ENCODE results near the gene LYRM7.

The LYRM7 gene

DNA sequence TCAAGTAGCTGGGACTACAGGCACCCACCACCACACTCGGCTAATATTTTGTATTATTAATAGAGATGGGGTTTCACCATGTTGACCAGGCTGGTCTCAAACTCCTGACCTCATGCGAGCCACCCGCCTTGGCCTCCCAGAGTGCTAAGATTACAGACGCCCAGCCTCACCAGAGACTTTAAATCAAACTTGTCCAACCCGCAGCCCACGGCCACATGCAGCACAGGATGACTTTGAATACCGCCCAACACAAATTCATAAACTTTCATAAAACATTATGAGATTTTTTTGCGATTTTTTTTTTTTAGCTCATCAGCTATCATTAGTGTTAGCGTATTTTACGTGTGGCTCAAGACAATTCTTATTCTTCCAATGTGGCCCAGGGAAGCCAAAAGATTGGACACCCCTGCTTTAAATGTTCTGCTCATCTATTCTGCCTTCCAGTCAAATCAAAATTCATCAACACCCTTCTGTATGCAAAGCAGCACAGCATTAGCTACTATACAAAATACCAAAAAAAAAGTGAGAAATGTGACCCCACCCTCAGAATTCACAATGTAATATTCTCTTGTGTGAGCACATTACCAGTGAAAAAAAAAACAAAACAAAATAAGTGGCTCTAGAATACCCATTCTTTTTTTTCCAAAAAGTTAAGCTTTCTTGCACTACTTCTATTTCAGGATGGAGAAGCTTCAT is 50.4 kb downstream of the LYRM7 start:
- no peak for TF ChIP-seq CTCF (IDR thresholded peaks at IDR 0.05; ENCODE audit: control extremely low read depth, extremely low read depth, low read depth, missing control alignments)
- POLR2A ChIA-PET: interaction anchor here (0.5 to 1.8 kb wide), 4 partner anchors 9 to 855 kb away, joined by 4 to 7 read pairs (median 5); no protein-coding TSS in a partner anchor
- CTCF ChIA-PET: interaction anchor here (0.9 to 2.5 kb wide), 7 partner anchors 12 to 161 kb away, joined by 3 to 9 read pairs (median 3); no protein-coding TSS in a partner anchor
- no peak for DNase-seq (ENCODE audit: extremely low spot score)

GRCh38 chr5:131221888-131222287 is 51.1 kb downstream of the LYRM7 start:
- ChIA-PET POLR2A (interaction anchor here (1.6 to 1.8 kb wide), 2 partner anchors 10 to 12 kb away, joined by 5 read pairs; no protein-coding TSS in a partner anchor), CTCF (interaction anchor here (1.0 to 2.5 kb wide), 5 partner anchors 13 to 160 kb away, joined by 3 to 9 read pairs (median 8); no protein-coding TSS in a partner anchor)
- no peak for DNase-seq (ENCODE audit: extremely low spot score)
- TF ChIP-seq CTCF (IDR thresholded peaks at IDR 0.05; ENCODE audit: control extremely low read depth, extremely low read depth, low read depth, missing control alignments): no peak

GRCh38 chr5:131222731-131223130 is 52.0 kb downstream of the LYRM7 start:
- no peak for DNase-seq (ENCODE audit: extremely low spot score)
- no peak for TF ChIP-seq CTCF (IDR thresholded peaks at IDR 0.05; ENCODE audit: control extremely low read depth, extremely low read depth, low read depth, missing control alignments)
- CTCF ChIA-PET: interaction anchor here (1.0 to 3.6 kb wide), 7 partner anchors 8 to 159 kb away, joined by 3 to 19 read pairs (median 3); no protein-coding TSS in a partner anchor
- POLR2A ChIA-PET: interaction anchor here (1.8 kb wide), 1 partner anchor 11 kb away, joined by 5 read pairs; no protein-coding TSS in a partner anchor

GRCh38 chr5:131223751-131224386 is 53.1 kb downstream of the LYRM7 start:
- DNase-seq (ENCODE audit: extremely low spot score): no peak
- POLR2A ChIA-PET: interaction anchor here (1.0 kb wide), 1 partner anchor 40 kb away, joined by 4 read pairs; the partner anchor contains the start of gene CDC42SE2
- no peak for TF ChIP-seq CTCF (IDR thresholded peaks at IDR 0.05; ENCODE audit: control extremely low read depth, extremely low read depth, low read depth, missing control alignments)
- CTCF ChIA-PET: interaction anchor here (1.0 to 3.6 kb wide), 5 partner anchors 9 to 158 kb away, joined by 3 to 19 read pairs (median 8); no protein-coding TSS in a partner anchor

GRCh38 chr5:131224387-131225201 is 53.9 kb downstream of the LYRM7 start:
- peak; percentile 61 for DNase-seq (ENCODE audit: extremely low spot score)
- POLR2A ChIA-PET: interaction anchor here (1.0 kb wide), 1 partner anchor 39 kb away, joined by 4 read pairs; the partner anchor contains the start of gene CDC42SE2

More at GRCh38 chr5:131224387-131225201, 53.9 kb downstream of the LYRM7 start:
- CTCF ChIA-PET: interaction anchor here (0.7 to 3.6 kb wide), 6 partner anchors 10 to 157 kb away, joined by 3 to 19 read pairs (median 3); no protein-coding TSS in a partner anchor
- TF ChIP-seq CTCF (IDR thresholded peaks at IDR 0.05; ENCODE audit: control extremely low read depth, extremely low read depth, low read depth, missing control alignments): no peak

Measured in GM10248 (cell line).